ENCODE results near the gene F8A3. TPM values are rescaled to one million over a fixed set of nuclear protein-coding genes. Genes with fewer than 3 reads are reported as not detected.
A peak's percentile ranks its signal among the peaks of the same experiment; 100 is the strongest.
"Not testable (repeated sequence)": the region's sequence is repeated elsewhere in the genome, so short reads cannot be mapped to it uniquely, and the experiment has no call there.

F8A3 gene
- total RNA-seq, 3 donors from 2014 or later (not counting 1 experiment from before 2014, with no cell fraction given) = 7.1 to 33.8 (median 15.6) TPM

DNA sequence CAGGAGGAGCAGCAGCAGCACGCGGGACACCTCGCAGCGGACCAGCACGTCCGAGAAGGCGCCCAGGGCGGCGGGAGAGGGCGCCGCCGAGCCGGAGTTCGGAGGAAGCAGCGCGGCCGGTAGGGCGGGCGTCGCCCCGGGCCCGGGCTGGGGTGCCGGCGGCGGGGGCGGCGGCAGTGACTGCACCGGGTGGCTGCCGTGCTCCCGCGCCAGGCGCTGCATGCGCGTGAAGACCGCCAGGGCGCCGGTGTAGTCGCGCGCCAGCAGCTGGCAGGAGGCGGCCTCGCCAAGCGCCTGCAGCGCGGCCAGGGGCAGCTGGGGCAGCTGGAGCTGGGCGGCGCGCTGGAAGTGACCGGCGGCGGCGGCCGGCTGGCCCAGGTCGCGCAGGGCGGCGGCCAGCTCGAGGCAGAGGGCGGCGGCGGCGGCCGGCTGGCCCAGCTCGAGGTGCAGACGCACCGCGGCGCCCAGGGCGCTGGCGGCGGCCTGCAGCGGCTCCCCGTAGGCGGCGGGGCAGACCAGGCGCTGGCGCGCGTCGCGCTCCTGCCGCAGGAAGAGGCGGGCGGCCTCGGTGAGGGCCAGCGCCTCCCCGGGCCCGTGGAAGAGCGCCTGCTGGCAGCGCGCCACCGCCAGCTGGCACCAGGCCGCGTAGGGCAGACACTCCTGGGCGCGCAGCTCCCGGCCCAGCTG lies 516 bp downstream of the F8A3 start:
- intact Hi-C loops (cut with micrococcal nuclease); H3K9me3 Mint-ChIP-seq: not testable (repeated sequence)
- peak; percentile 53 to 71 (median 70) for ATAC-seq

GRCh38 chrX:155441097-155441496 lies 17.3 kb downstream of the F8A3 start:
- H3K9me3 Mint-ChIP-seq = peaks cover 2 to 6% of the 10 kb centered on the region in 2 donors
- H3K27me3 Mint-ChIP-seq (ENCODE audit: low read depth in 2 of 2) = peaks cover 0 to 2% of the 10 kb centered on the region in 2 donors
- Histone ChIP-seq H3K36me3 (ENCODE audit: control insufficient read depth, insufficient read depth, low read length) (no peaks in the 10 kb centered on the region), H3K4me3 (ENCODE audit: low read length) (no peak overlapping the region), H3K27ac (ENCODE audit: low read length) (no peak overlapping the region), H3K27me3 (ENCODE audit: control insufficient read depth, insufficient read depth, low read length) (no peaks in the 10 kb centered on the region), H3K4me1 (ENCODE audit: control insufficient read depth, insufficient read depth, low read length) (no peaks in the 10 kb centered on the region), H3K9me3 (ENCODE audit: control insufficient read depth, insufficient read depth, low read length) (peaks cover 5% of the 10 kb centered on the region)
- ATAC-seq (no peak), DNase-seq (no peak)
- H3K4me3 Mint-ChIP-seq = no peak overlapping the region
- intact Hi-C loops (cut with micrococcal nuclease) = no loop called here
- H3K36me3 Mint-ChIP-seq = no peaks in the 10 kb centered on the region
- H3K4me1 Mint-ChIP-seq = peaks cover 0 to 4% of the 10 kb centered on the region in 2 donors
- H3K27ac Mint-ChIP-seq = no peak overlapping the region
- TF ChIP-seq, protein P1, sequence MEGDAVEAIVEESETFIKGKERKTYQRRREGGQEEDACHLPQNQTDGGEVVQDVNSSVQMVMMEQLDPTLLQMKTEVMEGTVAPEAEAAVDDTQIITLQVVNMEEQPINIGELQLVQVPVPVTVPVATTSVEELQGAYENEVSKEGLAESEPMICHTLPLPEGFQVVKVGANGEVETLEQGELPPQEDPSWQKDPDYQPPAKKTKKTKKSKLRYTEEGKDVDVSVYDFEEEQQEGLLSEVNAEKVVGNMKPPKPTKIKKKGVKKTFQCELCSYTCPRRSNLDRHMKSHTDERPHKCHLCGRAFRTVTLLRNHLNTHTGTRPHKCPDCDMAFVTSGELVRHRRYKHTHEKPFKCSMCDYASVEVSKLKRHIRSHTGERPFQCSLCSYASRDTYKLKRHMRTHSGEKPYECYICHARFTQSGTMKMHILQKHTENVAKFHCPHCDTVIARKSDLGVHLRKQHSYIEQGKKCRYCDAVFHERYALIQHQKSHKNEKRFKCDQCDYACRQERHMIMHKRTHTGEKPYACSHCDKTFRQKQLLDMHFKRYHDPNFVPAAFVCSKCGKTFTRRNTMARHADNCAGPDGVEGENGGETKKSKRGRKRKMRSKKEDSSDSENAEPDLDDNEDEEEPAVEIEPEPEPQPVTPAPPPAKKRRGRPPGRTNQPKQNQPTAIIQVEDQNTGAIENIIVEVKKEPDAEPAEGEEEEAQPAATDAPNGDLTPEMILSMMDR (IDR thresholded peaks at IDR 0.05) = no peak

More for the DNA sequence above, 516 bp downstream of the F8A3 start:
- not testable (repeated sequence) for H3K27me3 Mint-ChIP-seq (ENCODE audit: low read depth in 2 of 2); H3K4me3 Mint-ChIP-seq; H3K4me1 ChIP-seq (ENCODE audit: control insufficient read depth, insufficient read depth, low read length); H3K27me3 ChIP-seq (ENCODE audit: control insufficient read depth, insufficient read depth, low read length); DNase-seq; H3K36me3 ChIP-seq (ENCODE audit: control insufficient read depth, insufficient read depth, low read length); H3K27ac ChIP-seq (ENCODE audit: low read length); H3K4me1 Mint-ChIP-seq; H3K9me3 ChIP-seq (ENCODE audit: control insufficient read depth, insufficient read depth, low read length); H3K36me3 Mint-ChIP-seq; H3K27ac Mint-ChIP-seq; H3K4me3 ChIP-seq (ENCODE audit: low read length)
- WGBS (ENCODE audit: insufficient coverage) = no CpG with 5 or more reads among the region's 97 CpGs

- no peaks in the 10 kb centered on the region for H3K9me3 Mint-ChIP-seq
- peaks cover under 1% of the 10 kb centered on the region for H3K9me3 ChIP-seq (ENCODE audit: control insufficient read depth, insufficient read depth, low read length)
- no peaks in the 10 kb centered on the region for H3K36me3 ChIP-seq (ENCODE audit: control insufficient read depth, insufficient read depth, low read length)
- no peak overlapping the region for H3K4me3 ChIP-seq (ENCODE audit: low read length)
- WGBS (ENCODE audit: insufficient coverage) = 83% methylated on average over 2 of the region's 2 CpGs
- no peak overlapping the region for H3K4me3 Mint-ChIP-seq
- H3K4me1 Mint-ChIP-seq = no peaks in the 10 kb centered on the region
- H3K27me3 ChIP-seq (ENCODE audit: control insufficient read depth, insufficient read depth, low read length) = no peaks in the 10 kb centered on the region
- no peak for ATAC-seq
- H3K4me1 ChIP-seq (ENCODE audit: control insufficient read depth, insufficient read depth, low read length) = no peaks in the 10 kb centered on the region
- no peak overlapping the region for H3K27ac ChIP-seq (ENCODE audit: low read length)
- H3K27ac Mint-ChIP-seq = no peak overlapping the region
- DNase-seq = no peak
- intact Hi-C loops (cut with micrococcal nuclease) = no loop called here
- no peaks in the 10 kb centered on the region for H3K36me3 Mint-ChIP-seq
- H3K27me3 Mint-ChIP-seq (ENCODE audit: low read depth in 2 of 2) = no peaks in the 10 kb centered on the region
- TF ChIP-seq, protein P1 (IDR thresholded peaks at IDR 0.05) = no peak
Measured at GRCh38 chrX:155435744-155436112, 22.7 kb downstream of the F8A3 start.

DNA sequence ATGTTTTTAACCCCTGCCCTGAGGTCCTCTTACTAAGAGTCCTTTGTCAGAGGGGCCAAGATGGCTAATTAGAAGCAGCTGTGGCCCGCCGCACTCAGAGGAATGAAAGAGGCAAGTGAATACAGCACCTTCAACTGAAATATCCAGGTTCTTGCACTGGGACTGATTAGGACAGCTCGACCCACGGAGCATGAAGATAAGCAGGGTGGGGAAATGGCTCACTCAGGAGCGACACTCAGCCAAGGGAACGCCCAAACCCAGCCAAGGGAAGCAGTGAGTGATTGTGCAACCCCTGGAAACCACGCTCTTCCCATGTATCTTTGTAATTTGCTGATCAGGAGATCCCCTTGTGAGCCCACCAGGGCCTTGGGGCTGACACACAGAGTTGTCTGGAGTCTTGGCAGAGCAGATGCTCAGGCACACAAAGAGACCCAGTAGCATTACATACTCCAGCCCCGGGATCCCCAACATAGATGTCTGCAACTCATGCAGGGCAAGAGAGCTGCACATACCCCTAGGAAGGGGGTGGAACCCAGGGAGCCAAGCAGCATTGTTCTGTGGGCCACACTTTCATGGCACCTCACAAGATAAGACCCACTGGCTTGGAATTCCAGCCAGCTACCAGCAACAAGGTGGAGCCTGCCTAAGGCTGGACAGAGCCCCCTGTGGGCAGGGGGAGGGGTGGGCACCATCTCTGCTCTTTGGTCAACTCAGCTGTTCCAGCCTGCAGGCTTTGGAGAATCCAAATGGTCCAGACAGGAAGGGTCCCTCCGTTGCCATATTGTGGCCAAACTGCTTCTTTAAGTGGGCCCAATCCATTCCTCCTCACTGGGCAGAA lies 23.3 kb downstream of the F8A3 start:
- H3K27ac Mint-ChIP-seq = no peak overlapping the region
- H3K9me3 ChIP-seq (ENCODE audit: control insufficient read depth, insufficient read depth, low read length) = no peaks in the 10 kb centered on the region
- H3K4me1 ChIP-seq (ENCODE audit: control insufficient read depth, insufficient read depth, low read length) = no peaks in the 10 kb centered on the region
- no peaks in the 10 kb centered on the region for H3K36me3 ChIP-seq (ENCODE audit: control insufficient read depth, insufficient read depth, low read length)
- TF ChIP-seq, protein P1 (IDR thresholded peaks at IDR 0.05) = no peak
- no peaks in the 10 kb centered on the region for H3K4me1 Mint-ChIP-seq
- no peaks in the 10 kb centered on the region for H3K27me3 Mint-ChIP-seq (ENCODE audit: low read depth in 2 of 2)
- intact Hi-C loops (cut with micrococcal nuclease) = no loop called here
- no peak for ATAC-seq
- no peaks in the 10 kb centered on the region for H3K27me3 ChIP-seq (ENCODE audit: control insufficient read depth, insufficient read depth, low read length)
- WGBS (ENCODE audit: insufficient coverage) = 89% methylated on average over 9 of the region's 9 CpGs
- no peaks in the 10 kb centered on the region for H3K36me3 Mint-ChIP-seq
- no peak overlapping the region for H3K4me3 Mint-ChIP-seq
- no peak overlapping the region for H3K27ac ChIP-seq (ENCODE audit: low read length)
- peaks cover 3 to 4% of the 10 kb centered on the region in 2 donors for H3K9me3 Mint-ChIP-seq
- H3K4me3 ChIP-seq (ENCODE audit: low read length) = no peak overlapping the region
- DNase-seq = no peak
